DLD1 (cell line): Measurements from ENCODE around the gene LPCAT4.

ENCODE experiments used
- in situ Hi-C: cut with HindIII; loops from 2 replicates; pipeline ENCODE4 v1.10.0; 2017; ENCODE audit warnings: low sequenced_read_pairs

Gene LPCAT4

GRCh38 chr15:34337557-34338306, 29.3 kb downstream of the LPCAT4 start, which contains the start of gene SLC12A6:
TSS of gene SLC12A6 (minus strand) at chr15:34337781. CDS start at chr15:34336680, 1,101 bp downstream.
- in situ Hi-C loops = no loop called here

- in situ Hi-C loops = no loop called here
Observed at GRCh38 chr15:34336991-34337556, 29.9 kb downstream of the LPCAT4 start.

- in situ Hi-C loops = no loop called here
Observed at GRCh38 chr15:34336231-34336990, 30.6 kb downstream of the LPCAT4 start.

GRCh38 chr15:34335176-34336032, 31.6 kb downstream of the LPCAT4 start:
- in situ Hi-C loops = no loop called here

- in situ Hi-C loops = no loop called here
Observed at GRCh38 chr15:34334672-34335071, 32.3 kb downstream of the LPCAT4 start.

GRCh38 chr15:34332553-34333120, 34.4 kb downstream of the LPCAT4 start:
- in situ Hi-C loops = no loop called here

GRCh38 chr15:34331809-34332208, 35.2 kb downstream of the LPCAT4 start:
- in situ Hi-C loops = no loop called here

- in situ Hi-C loops = no loop called here
Observed at GRCh38 chr15:34330279-34330678, 36.7 kb downstream of the LPCAT4 start.

- in situ Hi-C loops = no loop called here
Observed at GRCh38 chr15:34329006-34329405, 38.0 kb downstream of the LPCAT4 start.

- in situ Hi-C loops = no loop called here
Observed at GRCh38 chr15:34327906-34328305, 39.1 kb downstream of the LPCAT4 start.

- in situ Hi-C loops = no loop called here
Observed at GRCh38 chr15:34325368-34325767, 41.6 kb downstream of the LPCAT4 start.

GRCh38 chr15:34324933-34325332, 42.1 kb downstream of the LPCAT4 start:
- in situ Hi-C loops = no loop called here

GRCh38 chr15:34323217-34323616, 43.8 kb downstream of the LPCAT4 start:
- in situ Hi-C loops = no loop called here

- in situ Hi-C loops = no loop called here
Observed at GRCh38 chr15:34318277-34319079, 48.5 kb downstream of the LPCAT4 start.

- in situ Hi-C loops = no loop called here
Observed at GRCh38 chr15:34314491-34315490, 52.2 kb downstream of the LPCAT4 start.

GRCh38 chr15:34311563-34311962, 55.4 kb downstream of the LPCAT4 start:
- in situ Hi-C loops = no loop called here
